GM21737 (cell line): ENCODE data around the gene MLLT11.
A peak's percentile ranks its signal among the peaks of the same experiment; 100 is the strongest.

ENCODE experiments used
- ATAC-seq: cut with Tn5 transposase; IDR thresholded peaks from one replicate; pipeline ENCODE4 v1.9.1; 2021; ENCODE audit warnings: mild to moderate bottlenecking, moderate library complexity; ENCODE audit not compliant: unreplicated experiment

The MLLT11 gene

GRCh38 chr1:151060007-151060656 is at the start of gene MLLT11:
MLLT11 (plus strand) TSS chr1:151060397; CDS start chr1:151067225, 6,828 bp downstream.
- no peak for ATAC-seq

DNA sequence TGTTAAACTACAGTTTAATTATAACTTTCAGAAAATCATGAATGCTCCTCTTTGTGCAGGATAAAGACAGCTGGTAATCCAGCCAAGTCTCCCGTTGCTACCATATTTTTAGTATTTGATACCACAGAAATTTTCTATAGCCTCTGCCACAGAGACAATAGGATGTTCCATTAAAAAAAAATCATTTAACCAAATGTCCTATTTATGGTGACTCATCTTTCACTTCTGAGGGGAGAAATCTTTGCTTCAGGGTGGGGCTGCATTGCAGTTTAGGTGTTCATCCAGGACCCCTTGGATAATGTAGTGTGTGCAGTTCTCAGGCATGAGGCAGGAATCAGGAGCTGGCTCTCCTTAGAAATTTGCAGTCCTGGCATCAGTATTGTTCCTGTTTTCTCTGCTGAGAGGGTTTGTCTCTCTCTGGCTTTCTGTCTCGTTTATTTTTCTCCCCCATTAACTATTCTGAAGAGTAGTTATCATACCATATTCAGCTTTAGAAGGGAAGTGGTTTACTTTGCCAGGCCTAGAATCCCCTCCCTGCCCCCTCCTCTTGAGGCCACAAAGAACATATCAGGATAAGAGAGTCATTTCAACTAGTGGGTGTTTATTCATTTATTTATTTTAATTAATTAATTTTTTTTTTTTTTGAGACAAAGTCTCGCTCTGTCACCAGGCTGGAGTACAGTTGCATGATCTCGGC is 48.9 kb upstream of the MLLT11 start:
- no peak for ATAC-seq

DNA sequence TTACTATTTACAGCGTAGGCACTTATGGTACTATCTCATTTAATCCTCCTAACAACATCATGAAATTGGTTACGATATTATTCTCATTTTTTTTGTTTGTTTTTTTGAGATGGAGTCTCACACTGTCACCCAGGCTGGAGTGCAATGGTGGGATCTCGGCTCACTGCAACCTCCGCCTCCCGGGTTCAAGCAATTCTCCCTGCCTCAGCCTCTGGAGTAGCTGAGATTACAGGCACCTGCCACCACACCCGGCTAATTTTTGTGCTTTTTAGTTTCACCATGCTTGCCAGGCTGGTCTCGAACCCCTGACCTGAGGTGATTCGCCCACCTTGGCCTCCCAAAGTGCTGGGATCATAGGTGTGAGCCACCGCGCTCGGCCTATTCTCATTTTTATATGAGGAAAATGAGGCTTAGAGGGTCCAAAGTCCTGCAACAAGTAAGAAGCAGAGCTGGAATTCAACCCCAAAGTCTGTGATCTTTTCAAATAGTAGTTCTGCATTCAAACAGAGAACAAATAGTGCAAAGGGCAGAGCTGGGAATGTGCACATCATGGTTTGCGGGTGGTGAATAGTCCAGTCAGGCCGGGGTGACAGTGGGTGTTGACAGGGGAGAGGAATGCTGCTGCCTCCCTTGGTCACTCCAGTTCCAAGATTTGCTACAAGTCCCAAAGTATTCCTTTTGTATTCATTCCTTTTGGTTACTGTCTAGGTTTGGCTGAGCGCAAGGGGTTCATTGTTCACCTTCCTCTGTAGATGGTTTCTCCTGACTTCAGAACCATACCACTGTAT is 47.3 kb upstream of the MLLT11 start:
- ATAC-seq = no peak

DNA sequence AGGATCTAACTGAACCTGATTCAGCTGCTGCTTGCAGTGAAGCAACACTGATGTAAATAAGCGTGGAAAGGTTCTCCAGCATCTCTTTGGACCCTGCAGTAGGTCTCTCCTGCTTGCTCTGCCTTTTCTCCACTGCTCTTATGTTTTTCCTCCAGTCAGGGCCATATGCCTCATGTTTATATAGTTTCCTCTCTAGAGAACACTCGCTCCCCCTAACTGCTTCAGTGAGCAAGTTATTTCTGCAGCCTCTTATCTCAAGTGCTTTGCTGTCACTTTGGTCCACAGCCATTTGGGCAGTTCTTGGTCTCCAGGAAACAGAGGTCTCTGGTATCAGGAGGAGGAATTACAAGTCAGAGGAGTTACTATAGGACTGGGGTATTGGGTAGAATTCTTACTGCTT is 46.7 kb upstream of the MLLT11 start:
- no peak for ATAC-seq

- no peak for ATAC-seq
Observed at GRCh38 chr1:151024540-151025146, 35.6 kb upstream of the MLLT11 start.

DNA sequence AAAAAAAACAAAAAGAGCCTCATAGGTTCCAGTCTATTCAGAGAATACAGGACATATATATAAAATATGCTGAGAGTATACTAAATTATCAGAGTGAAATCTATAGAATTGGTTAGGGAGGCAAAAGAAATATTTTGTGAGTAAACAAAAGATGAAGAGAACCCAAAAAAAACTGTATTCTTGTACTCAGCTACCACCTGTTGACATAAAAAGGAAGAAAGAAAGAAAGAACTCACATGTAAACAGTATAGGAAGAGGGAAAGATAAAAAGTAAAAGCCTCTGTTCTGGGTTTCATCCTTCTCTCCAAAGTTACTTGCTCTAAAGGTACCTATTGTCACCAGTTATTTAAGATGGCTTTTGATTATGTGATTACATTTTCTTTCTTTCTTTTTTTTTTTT is 33.7 kb upstream of the MLLT11 start:
- ATAC-seq = no peak

- ATAC-seq = no peak
Observed at GRCh38 chr1:151032164-151032563, 28.0 kb upstream of the MLLT11 start.

- ATAC-seq = no peak
Observed at GRCh38 chr1:151035167-151035566, 25.0 kb upstream of the MLLT11 start.

- no peak for ATAC-seq
Observed at GRCh38 chr1:151036356-151036755, 23.8 kb upstream of the MLLT11 start, which contains the start of gene BNIPL. BNIPL (plus strand) TSS chr1:151036586; CDS start chr1:151036726, 140 bp downstream.

DNA sequence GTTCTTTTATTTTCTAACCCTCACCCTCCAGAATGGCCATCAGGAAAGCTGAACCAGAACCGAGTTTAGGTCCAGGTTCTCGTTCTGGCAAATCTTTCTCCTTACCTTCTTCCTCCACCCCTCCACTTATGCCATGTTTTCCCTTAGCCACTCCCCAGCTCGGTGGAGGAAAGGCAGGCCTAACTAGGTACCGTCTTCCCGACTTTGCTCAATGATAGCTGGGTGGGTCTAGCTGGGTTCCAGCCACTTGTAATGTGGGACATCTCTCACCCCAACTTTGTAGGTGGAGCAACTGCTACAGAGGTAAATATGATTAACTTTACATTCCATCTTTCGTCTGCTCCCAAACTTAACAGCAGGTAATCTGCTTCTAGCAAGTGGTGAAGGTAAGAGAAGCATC is 23.2 kb upstream of the MLLT11 start:
- ATAC-seq = no peak

DNA sequence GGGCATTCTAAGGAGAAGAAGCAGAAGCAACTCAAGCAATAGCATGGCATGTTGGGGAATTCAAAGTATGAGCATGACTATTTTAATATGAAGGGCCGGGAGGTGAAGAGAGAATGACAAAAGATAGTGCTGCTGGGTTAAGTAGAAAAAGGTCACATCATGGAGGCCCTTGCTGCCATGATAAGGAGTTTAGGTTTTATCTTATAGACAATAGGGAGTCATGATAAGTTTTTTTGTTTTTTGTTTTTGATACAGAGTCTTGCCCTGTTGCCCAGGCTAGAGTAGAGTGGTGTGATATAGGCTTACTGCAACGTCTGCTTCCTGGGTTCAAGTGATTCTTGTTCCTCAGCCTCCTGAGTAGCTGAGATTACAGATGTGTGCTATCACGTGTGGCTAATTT is 20.7 kb upstream of the MLLT11 start:
- no peak for ATAC-seq

DNA sequence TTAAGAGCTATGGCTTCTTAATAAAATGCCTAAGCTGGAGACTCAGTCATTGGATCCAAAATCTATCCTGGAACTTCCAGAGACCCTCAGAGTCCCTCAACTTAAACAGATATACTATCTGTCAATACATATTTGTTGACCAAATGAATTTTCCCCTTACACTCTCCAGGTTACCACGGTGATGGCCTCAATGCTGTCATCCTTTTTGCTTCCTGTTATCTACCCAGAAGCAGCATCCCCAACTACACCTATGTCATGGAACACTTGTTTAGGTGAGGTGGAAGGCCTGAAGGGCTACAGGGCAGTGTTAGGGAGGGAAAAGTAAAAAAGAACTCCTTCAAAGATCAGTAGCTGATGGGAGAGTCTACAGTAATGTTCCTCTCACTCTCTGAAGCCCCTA is 17.0 kb upstream of the MLLT11 start:
- no peak for ATAC-seq

DNA sequence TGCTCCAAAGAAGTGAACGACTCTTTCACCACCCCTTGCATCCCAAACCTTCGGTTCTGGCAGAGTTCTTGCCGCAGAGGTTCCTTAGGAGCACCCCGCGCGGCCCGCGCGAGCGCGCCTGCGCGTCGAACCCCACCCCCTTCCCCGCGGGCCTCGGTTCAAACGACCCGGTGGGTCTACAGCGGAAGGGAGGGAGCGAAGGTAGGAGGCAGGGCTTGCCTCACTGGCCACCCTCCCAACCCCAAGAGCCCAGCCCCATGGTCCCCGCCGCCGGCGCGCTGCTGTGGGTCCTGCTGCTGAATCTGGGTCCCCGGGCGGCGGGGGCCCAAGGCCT is 12.6 kb upstream of the MLLT11 start, which contains the start of gene C1orf56:
TSS of gene C1orf56 (plus strand) at position 161 of the 334 bp plus-strand sequence. CDS start at position 258, 97 bp downstream.
- ATAC-seq = peak; percentile 54

DNA sequence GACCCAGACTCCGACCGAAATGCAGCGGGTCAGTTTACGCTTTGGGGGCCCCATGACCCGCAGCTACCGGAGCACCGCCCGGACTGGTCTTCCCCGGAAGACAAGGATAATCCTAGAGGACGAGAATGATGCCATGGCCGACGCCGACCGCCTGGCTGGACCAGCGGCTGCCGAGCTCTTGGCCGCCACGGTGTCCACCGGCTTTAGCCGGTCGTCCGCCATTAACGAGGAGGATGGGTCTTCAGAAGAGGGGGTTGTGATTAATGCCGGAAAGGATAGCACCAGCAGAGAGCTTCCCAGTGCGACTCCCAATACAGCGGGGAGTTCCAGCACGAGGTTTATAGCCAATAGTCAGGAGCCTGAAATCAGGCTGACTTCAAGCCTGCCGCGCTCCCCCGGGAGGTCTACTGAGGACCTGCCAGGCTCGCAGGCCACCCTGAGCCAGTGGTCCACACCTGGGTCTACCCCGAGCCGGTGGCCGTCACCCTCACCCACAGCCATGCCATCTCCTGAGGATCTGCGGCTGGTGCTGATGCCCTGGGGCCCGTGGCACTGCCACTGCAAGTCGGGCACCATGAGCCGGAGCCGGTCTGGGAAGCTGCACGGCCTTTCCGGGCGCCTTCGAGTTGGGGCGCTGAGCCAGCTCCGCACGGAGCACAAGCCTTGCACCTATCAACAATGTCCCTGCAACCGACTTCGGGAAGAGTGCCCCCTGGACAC is 12.1 kb upstream of the MLLT11 start:
- peak; percentile 49 for ATAC-seq

DNA sequence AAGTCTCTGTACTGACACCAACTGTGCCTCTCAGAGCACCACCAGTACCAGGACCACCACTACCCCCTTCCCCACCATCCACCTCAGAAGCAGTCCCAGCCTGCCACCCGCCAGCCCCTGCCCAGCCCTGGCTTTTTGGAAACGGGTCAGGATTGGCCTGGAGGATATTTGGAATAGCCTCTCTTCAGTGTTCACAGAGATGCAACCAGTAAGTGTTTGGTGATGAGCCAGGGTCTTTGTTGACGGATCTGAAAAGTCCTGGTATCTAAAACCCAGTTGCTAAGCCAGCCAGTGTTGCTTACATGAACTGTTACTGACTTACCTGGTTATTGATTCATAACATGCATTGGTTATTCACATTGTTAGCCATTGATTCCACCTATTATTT is 11.6 kb upstream of the MLLT11 start:
- ATAC-seq = no peak

- ATAC-seq = no peak
Observed at GRCh38 chr1:151049458-151049857, 10.7 kb upstream of the MLLT11 start.

DNA sequence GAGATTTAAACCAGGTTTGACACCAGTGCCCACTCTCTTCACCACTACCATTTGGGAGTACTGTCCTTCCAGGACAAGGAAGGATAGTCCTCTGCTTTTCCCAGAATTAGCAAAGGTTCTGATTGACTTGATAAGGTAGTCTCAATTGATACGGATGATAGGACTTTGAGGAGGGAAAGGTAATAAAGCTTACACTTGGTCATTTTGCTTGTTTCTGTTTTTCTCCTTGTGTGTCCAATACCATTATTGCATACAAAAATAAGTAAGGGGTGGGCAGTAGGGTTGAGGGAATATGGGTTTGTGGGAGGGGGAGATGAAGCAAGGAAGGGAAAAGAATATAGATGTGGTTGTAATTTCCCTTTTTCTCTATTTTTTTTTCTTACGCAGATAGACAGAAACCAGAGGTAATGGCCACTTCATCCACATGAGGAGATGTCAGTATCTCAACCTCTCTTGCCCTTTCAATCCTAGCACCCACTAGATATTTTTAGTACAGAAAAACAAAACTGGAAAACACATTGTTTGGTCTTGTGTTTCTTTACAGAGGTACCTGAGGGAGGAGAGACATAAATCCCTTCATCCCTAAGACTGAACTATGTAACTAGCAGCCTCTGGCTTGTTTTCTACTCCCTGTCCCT is 10.0 kb upstream of the MLLT11 start:
- no peak for ATAC-seq

DNA sequence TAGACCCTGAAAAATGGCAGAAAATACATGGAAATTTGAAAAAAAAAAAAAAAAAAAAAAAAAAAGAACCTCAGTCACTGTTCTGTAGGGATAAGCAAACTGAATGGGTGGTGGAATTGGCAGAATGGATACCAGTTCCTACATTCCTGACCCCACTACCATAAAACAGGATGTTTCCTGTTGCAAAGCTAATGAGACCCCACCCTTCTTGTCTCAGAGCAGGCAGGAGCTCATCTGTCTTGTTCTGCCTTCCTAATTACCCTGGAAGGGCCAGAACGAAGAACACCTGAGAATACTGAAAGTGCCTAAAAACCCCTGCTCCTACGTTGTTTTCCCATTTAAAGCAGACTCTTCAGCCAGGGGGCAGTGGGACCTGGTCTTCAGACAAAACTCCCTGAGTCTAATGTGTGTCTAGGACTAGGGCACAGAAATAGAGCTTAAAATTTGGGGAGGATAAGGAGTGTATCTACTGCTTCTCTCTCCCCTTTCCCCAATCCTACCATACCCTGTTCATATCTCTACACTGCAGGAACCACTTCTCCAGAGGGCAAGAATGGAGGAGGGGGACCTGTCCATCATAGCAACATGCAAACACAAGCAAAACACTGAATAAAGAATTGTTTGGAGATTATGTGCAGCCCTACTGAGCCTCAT is 8.7 kb upstream of the MLLT11 start:
- no peak for ATAC-seq

DNA sequence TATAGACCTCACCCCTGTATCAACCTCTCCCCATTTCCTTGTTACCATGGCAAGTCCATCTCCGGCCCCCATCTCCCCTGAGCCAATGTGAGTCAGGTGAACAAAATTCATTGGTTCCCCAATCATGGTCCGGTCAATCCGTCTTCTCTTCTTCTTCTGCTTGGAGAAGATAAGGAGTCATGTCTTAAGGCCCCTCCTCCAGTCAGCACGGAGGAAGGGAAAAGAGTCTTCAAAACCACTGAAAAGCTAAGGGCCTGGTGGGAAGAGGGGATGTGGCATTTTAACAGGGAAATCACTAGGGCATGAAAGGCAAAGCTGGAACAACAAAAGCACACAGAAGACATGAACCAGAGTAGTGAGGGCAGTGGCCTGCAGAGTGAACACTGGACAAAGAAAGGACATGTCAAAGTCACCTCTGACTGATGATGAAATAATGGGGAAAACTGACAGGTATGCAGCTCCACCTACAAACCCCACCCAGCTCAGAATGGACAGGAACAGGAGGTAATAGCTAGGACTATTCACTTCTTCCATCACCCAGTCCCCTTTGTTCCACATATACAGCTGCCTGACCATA is 5.1 kb upstream of the MLLT11 start:
- ATAC-seq = no peak
